GM18858 (cell line): ENCODE measurements around the gene POLR2J.
A peak's percentile ranks its signal among the peaks of the same experiment; 100 is the strongest.
"Not testable (repeated sequence)": the region's sequence is repeated elsewhere in the genome, so short reads cannot be mapped to it uniquely, and the experiment has no call there.

Experiments used
- ATAC-seq: cut with Tn5 transposase; IDR thresholded peaks from one replicate; pipeline ENCODE4 v1.9.1; 2021; ENCODE audit not compliant: unreplicated experiment

The POLR2J gene

GRCh38 chr7:102478314-102479208 is at the start of gene POLR2J:
Gene POLR2J, minus strand, starts transcription at chr7:102478922. Its CDS starts 62 bp downstream, at chr7:102478860.
- ATAC-seq: peak; percentile 68

DNA sequence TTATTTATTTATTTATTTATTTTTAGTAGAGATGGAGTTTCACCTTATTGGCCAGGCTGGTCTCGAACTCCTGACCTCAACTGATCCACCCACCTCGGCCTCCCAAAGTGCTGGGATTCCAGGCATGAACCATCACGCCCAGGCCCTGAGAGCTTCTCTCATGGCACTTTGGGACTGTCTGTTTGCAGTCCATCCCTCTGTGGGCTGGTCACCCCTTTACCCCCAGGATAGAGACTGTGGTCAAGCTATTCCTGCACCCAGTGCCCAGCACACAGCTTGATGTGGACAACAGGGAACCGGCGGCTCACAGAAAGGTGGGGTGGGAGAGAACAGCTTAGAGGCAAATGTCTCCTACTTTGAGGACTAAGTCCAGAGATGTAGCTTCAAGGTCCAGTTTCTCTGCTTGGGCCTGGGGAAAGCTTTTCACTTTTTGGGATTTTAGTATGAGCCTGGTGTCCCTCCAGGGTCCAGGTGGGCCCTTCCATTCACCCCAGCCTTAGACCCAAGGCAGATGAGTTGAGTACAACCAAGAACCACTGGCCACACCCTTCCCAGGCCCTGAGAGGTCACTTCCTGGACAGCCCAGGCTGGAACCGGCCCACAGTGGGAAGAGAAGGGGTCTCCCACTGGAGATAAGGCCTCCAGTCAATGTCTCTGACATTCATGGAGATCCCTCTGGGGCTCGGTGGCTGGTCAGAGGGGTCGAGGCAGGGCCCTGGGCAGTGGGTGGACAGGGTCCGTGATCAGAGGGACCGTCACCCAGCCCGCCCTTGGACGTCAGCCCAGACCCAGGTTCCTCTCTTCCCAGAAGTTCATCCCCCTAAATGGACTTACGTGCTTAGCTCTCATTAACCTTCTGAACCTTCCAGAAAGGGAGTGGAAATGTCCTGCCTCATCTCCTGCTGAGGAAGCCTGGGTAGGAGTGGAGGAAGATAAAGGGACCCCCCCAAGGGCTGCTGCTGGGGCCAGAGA is 49.4 kb upstream of the POLR2J start:
- not testable (repeated sequence) for ATAC-seq

DNA sequence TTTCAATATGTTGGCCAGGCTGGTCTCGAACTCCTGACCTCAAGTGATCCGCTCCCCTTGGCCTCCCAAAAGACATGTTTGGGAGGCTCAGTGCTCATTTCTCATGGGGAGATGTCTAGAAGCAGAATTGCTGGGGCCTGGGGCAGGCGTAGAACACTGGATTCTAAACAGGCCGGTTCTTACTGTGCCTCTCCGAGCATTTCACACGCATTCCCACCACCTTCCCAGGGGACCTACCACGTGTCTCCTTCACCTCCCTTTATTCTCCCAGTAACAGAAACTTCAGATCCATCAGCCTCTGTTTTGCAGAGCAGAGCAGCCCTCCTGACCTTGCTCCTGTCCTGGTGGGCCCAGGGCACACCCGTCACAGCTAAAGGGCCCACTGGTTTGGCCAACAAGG is 48.5 kb upstream of the POLR2J start:
- ATAC-seq: not testable (repeated sequence)

- not testable (repeated sequence) for ATAC-seq
Measured at GRCh38 chr7:102524803-102525202, 46.1 kb upstream of the POLR2J start.

- ATAC-seq: not testable (repeated sequence)
Measured at GRCh38 chr7:102520797-102521196, 42.1 kb upstream of the POLR2J start.

DNA sequence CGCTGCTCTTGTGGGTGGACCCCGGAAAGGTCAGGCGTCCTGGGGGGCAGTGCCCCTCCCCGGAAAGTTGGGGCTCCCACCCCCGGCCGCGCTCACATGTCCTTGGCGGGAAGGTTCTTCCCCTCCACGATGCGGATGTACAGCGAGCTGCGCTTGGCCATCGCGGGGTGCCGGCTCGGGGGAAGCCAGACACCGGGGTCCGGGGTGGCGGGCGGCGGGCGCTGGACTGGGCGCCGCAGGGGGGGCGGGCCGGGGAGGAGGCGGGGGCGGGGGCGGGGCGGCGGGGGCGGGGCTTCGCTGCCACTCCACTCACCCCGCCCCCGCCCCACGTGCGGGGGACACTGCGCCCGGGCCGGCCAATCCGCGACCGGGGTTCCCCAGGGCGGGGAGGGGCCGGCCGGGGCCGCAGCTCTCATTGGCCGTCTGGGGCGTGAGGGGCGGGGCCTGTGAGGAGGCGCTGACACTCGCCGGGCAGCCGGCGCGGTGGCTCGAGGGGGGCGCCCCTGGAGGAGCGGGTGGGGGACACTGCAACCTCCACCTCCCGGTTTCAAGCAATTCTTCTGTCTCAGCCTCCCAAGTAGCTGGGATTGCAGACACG is 38.9 kb upstream of the POLR2J start, which contains the start of gene RASA4B:
RASA4B (minus strand) TSS at position 228 of the 598 bp plus-strand sequence; CDS start at position 161, 67 bp downstream.
- peak; percentile 38 for ATAC-seq

DNA sequence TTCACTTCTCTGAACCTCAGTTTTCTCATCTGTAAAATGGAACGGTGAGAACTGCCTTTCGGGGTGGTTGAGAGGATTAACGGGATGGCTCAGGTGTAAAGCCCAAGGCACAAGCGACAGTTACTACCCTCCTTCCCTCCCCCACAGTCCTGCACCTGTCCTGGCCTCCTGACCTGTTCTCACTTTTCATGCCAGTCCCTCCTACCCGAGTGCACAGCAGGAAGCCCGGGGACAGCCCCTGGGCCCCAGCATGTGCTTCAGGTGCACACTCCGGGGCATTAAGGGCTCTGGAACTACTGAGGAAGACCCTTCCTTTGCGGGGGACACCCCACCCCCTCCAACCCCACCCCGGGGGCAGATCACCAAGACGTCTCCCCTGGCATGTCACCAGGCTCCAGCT is 38.2 kb upstream of the POLR2J start:
- ATAC-seq: not testable (repeated sequence)

DNA sequence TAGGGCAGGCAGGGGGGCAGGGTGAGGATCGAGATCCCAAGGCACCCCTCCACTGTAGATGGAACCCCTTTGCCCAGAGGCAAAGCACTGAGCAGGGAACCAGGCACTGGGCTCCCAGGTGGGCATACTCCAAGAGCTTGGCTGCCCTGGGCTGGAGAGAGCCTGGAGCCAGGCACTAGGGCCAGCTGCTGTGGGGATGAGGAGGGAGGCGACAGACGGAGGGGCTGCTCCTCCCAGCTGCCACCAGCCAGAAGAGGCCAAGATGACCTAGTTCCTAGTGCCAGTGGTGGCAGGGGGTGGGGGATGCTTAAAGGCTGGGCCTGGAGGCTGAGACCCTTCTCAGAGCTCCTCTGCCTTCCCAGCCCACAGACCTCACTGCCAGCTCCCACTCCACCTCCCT is 37.2 kb upstream of the POLR2J start:
- not testable (repeated sequence) for ATAC-seq

GRCh38 chr7:102514881-102515721 is 36.4 kb upstream of the POLR2J start:
- ATAC-seq: peak; percentile 70

- not testable (repeated sequence) for ATAC-seq
Measured at GRCh38 chr7:102512642-102513221, 34.0 kb upstream of the POLR2J start.

DNA sequence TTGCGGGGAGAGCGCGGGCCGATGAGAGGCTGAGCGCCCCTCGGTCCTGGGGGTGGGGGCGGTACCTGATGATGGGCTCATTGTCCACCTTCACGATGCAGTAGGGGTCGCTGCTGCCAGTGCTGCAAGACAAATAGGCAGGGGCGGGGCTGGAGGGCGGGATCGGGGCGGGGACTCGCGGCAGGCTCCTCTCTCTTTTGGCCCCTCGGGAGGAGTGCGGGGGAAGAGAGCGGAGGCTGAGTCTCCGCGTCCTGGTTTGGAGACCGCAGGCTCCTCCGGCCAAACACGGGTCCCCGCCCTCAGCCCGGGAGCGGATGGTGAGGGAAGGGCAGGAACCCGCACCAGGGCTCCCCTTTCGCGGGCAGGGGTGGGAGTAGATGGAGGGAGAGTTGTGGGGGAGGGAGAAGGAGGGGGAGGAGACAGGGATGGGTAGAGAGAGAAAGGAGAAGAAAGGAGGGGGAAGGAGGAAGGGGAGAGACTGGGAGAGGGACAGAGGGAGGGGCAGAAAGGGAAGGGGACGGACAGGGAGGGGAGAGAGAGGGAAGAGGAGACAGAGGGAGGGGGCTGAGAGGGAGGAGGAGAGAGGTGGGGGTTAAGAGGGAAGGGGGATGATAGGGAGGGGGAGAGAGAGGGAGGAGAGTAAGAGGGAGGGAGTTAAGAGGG is 33.3 kb upstream of the POLR2J start:
- ATAC-seq: not testable (repeated sequence)

DNA sequence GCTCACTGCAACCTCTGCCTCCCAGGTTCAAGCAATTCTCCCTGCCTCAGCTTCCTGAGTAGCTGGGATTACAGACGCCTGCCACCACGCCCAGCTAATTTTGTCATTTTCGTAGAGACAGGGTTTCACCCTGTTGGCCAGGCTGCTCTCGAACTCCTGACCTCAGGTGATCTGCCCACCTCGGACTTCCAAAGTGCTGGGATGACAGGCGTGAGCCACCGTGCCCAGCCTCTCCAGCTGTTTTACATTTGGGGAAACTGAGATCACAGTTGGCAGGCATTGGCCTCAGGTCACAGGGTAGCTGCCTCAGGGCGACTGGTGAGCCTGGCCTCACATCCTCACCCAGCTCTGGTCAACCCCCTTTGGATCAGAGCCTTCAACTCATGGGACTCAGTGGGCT is 31.9 kb upstream of the POLR2J start:
- not testable (repeated sequence) for ATAC-seq

GRCh38 chr7:102507410-102508088 is 28.8 kb upstream of the POLR2J start:
- not testable (repeated sequence) for ATAC-seq

DNA sequence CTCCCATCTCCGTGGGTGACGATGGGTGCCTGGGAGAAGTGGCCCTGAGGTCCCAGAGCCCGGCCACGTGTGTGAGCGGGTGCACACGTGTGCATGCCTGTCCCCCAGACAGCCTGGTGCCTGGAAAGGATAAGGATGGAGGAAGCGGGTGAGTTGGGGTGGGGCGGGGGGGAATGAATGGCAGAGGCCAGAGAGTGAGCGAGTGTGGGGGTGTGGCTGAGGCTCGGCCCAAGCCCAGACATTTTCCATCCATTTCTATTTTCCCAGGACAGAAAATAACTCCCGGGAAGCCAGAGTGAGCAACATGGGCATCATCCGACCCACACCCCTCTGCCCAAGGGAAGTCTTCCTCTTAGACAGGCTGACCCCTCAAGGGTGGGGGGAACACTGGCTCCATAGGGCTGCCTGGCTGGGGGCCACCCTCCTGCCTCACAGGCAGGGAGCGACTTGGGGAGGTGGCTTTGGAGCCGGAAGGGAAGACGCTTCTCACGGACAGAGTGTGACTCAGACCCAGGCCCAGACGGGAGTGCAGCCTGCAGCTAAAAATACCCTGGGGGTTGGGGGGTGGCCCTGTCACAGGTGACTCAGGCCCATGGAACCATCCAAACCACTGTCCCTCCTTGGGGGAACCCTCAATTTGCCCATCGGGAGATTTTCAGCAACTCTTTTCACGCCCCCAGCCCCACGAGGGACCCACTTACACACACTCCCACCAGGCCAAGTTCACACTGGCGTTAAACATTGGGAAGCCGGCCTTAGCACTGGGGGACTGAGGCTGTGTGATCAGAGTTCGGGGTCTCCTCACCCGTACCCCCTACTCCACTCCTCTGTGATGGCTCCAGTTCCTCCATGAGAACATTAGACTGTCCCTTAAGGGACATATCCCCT is 26.8 kb upstream of the POLR2J start:
- ATAC-seq: not testable (repeated sequence)

- not testable (repeated sequence) for ATAC-seq
Measured at GRCh38 chr7:102503141-102503540, 24.4 kb upstream of the POLR2J start.

DNA sequence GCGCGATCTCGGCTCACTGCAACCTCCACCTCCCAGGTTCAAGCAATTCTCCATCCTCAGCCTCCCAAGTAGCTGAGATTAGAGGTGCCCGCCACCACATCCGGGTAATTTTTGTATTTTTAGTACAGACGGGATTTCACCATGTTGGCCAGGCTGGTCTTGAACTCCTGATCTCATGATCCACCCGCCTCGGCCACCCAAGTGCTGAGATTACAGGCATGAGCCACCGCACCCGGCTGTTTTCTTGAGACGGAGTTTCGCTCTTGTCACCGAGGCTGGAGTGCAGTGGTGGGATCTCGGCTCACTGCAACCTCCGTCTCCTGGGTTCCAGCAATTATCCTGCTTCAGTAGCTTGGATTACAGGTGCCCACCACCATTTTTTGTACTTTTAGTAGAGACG is 19.6 kb upstream of the POLR2J start:
- not testable (repeated sequence) for ATAC-seq

DNA sequence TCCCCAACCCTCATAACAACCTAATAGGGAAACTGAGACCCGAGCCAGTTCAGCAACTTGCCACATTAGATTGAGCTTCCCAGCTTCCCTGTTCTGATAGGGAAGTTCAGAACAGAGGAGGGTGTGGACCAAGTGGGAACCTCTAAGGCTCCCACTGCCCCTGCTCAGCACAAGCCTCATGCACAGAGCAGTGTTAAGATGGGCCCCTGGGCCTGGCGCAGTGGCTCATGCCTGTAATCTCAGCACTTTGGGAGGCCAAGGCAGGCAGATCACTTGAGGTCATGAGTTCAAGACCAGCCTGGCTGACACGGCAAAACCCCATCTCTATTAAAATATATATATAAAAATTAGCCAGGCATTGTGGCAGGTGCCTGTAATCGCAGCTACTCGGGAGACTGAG is 18.6 kb upstream of the POLR2J start:
- not testable (repeated sequence) for ATAC-seq
